ENCODE measurements around the gene PHRF1.

The PHRF1 gene

GRCh38 chr11:637333-637592 is 61.0 kb downstream of the PHRF1 start:
- Histone ChIP-seq H3K4me1 (ENCODE audit: low read length) (no peaks in the 10 kb centered on the region), H3K27me3 (ENCODE audit: low read depth, low read length) (no peaks in the 10 kb centered on the region), H3K4me2 (ENCODE audit: low read length) (no peak overlapping the region), H3K4me3 (ENCODE audit: low read length) (no peak overlapping the region), H3K79me2 (ENCODE audit: low read length) (no peaks in the 10 kb centered on the region), H3K36me3 (replicated peaks; ENCODE audit: low read depth, low read length) (peaks cover 5% of the 10 kb centered on the region), H2AFZ (ENCODE audit: low read depth, low read length) (no peak overlapping the region), H3K9ac (ENCODE audit: low read length) (no peak overlapping the region), H3K27ac (ENCODE audit: low read length) (no peak overlapping the region), H4K20me1 (ENCODE audit: insufficient read depth, low read length) (no peaks in the 10 kb centered on the region), H3K9me3 (ENCODE audit: insufficient read depth, low read length) (no peaks in the 10 kb centered on the region)
- TF ChIP-seq CTCF (IDR thresholded peaks at IDR 0.05; ENCODE audit: low read depth, low read length): no peak
- no peak for TF ChIP-seq EZH2phosphoT487 (IDR thresholded peaks at IDR 0.05; ENCODE audit: low read depth)

DNA sequence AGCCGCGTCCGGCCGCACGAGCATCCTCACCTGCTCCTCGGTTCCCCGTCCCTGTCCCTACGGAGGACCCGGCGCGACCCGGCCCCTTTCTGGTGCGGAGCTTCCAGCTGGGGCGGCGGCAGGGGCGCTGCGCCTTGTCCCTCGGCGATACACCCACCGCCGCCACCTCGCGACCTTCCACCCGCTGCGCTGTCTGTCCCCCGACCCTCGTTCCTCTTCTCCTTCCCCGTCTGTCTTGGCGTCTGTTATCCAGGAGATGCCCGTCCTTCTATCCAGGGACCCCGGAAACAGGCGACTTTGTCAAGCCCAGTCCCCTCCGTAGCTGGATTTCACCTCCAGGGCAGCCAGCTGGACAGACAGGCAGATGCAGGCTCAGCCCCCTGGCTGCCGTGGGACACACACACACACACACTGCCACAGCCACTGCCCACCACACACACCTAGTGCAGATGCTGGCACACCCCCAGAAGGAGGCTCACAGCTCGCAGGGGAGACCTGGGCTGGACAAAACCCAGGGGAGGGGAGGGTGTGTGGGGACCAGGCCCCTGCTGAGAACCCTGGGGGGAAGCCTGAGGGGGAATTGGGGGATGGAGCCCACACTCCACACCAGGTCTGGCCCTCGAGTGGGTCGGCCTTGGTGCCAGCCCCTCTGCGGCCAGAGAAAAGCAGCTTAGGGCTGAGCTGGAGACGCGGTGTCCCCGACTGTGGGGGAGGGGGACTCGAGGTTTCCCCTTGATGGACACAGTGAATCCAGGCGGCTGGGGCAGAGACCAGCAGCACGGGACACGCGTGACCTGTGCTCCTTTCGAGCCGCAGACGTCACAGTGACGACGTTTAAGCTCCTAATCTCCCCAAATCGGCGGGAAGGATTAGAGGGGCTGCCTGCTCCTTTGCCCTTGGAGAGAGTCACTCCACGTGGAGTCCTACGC is 61.6 kb downstream of the PHRF1 start:
- no peaks in the 10 kb centered on the region for H3K4me1 ChIP-seq (ENCODE audit: low read length)
- H3K4me2 ChIP-seq (ENCODE audit: low read length): no peak overlapping the region
- H2AFZ ChIP-seq (ENCODE audit: low read depth, low read length): no peak overlapping the region
- no peak overlapping the region for H3K9ac ChIP-seq (ENCODE audit: low read length)
- H3K36me3 ChIP-seq (replicated peaks; ENCODE audit: low read depth, low read length): peaks cover 6% of the 10 kb centered on the region
- H3K79me2 ChIP-seq (ENCODE audit: low read length): no peaks in the 10 kb centered on the region
- no peak overlapping the region for H3K4me3 ChIP-seq (ENCODE audit: low read length)
- TF ChIP-seq EZH2phosphoT487 (IDR thresholded peaks at IDR 0.05; ENCODE audit: low read depth): no peak
- no peak for TF ChIP-seq CTCF (IDR thresholded peaks at IDR 0.05; ENCODE audit: low read depth, low read length)
- H4K20me1 ChIP-seq (ENCODE audit: insufficient read depth, low read length): no peaks in the 10 kb centered on the region
- no peaks in the 10 kb centered on the region for H3K27me3 ChIP-seq (ENCODE audit: low read depth, low read length)
- no peaks in the 10 kb centered on the region for H3K9me3 ChIP-seq (ENCODE audit: insufficient read depth, low read length)
- H3K27ac ChIP-seq (ENCODE audit: low read length): no peak overlapping the region

GRCh38 chr11:638631-639331 is 62.5 kb downstream of the PHRF1 start:
- TF ChIP-seq EZH2phosphoT487 (IDR thresholded peaks at IDR 0.05; ENCODE audit: low read depth): no peak
- Histone ChIP-seq H3K9ac (ENCODE audit: low read length) (no peak overlapping the region), H2AFZ (ENCODE audit: low read depth, low read length) (no peak overlapping the region), H4K20me1 (ENCODE audit: insufficient read depth, low read length) (no peaks in the 10 kb centered on the region), H3K4me2 (ENCODE audit: low read length) (no peak overlapping the region), H3K27ac (ENCODE audit: low read length) (no peak overlapping the region), H3K4me1 (ENCODE audit: low read length) (no peaks in the 10 kb centered on the region), H3K36me3 (replicated peaks; ENCODE audit: low read depth, low read length) (peaks cover 7% of the 10 kb centered on the region), H3K9me3 (ENCODE audit: insufficient read depth, low read length) (no peaks in the 10 kb centered on the region), H3K27me3 (ENCODE audit: low read depth, low read length) (no peaks in the 10 kb centered on the region), H3K79me2 (ENCODE audit: low read length) (no peaks in the 10 kb centered on the region), H3K4me3 (ENCODE audit: low read length) (no peak overlapping the region)

DNA sequence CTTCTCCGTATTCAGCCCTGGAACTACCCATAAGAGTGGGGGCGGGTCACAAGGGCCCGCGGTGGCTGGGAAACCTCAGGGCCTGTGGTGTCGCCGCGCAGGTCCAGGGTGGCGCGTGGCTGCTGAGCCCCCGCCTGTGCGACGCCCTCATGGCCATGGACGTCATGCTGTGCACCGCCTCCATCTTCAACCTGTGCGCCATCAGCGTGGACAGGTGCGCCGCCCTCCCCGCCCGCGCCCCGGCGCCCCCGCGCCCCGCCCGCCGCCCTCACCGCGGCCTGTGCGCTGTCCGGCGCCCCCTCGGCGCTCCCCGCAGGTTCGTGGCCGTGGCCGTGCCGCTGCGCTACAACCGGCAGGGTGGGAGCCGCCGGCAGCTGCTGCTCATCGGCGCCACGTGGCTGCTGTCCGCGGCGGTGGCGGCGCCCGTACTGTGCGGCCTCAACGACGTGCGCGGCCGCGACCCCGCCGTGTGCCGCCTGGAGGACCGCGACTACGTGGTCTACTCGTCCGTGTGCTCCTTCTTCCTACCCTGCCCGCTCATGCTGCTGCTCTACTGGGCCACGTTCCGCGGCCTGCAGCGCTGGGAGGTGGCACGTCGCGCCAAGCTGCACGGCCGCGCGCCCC is 63.2 kb downstream of the PHRF1 start:
- Histone ChIP-seq H3K4me1 (ENCODE audit: low read length) (no peaks in the 10 kb centered on the region), H3K27ac (ENCODE audit: low read length) (no peak overlapping the region), H3K9ac (ENCODE audit: low read length) (no peak overlapping the region), H3K4me2 (ENCODE audit: low read length) (no peak overlapping the region), H3K79me2 (ENCODE audit: low read length) (no peaks in the 10 kb centered on the region), H3K4me3 (ENCODE audit: low read length) (no peak overlapping the region), H3K36me3 (replicated peaks; ENCODE audit: low read depth, low read length) (peaks cover 10% of the 10 kb centered on the region), H4K20me1 (ENCODE audit: insufficient read depth, low read length) (no peaks in the 10 kb centered on the region), H2AFZ (ENCODE audit: low read depth, low read length) (no peak overlapping the region), H3K27me3 (ENCODE audit: low read depth, low read length) (no peaks in the 10 kb centered on the region), H3K9me3 (ENCODE audit: insufficient read depth, low read length) (no peaks in the 10 kb centered on the region)
- TF ChIP-seq CTCF (IDR thresholded peaks at IDR 0.05; ENCODE audit: low read depth, low read length): no peak

All from OCI-LY3 (cell line).